Measurements from ENCODE around the gene C22orf23.
"Not testable (repeated sequence)": the region's sequence is repeated elsewhere in the genome, so short reads cannot be mapped to it uniquely, and the experiment has no call there.

Gene C22orf23

GRCh38 chr22:37961062-37961461, 7.7 kb upstream of the C22orf23 start:
- no peak for DNase-seq
- intact Hi-C loops (cut with DNase I): loop anchor here (10.0 kb wide), 1 partner anchor 146 kb away; no protein-coding TSS in a partner anchor

- no peak for DNase-seq
- intact Hi-C loops (cut with DNase I): loop anchor here (10.0 kb wide), 1 partner anchor 55 kb away; the partner anchor contains the start of gene MICALL1
Observed at GRCh38 chr22:37959231-37959825, 5.9 kb upstream of the C22orf23 start.

- intact Hi-C loops (cut with DNase I): loop anchor here (10.0 kb wide), 1 partner anchor 52 kb away; the partner anchor contains the start of gene MICALL1
- no peak for DNase-seq
Observed at GRCh38 chr22:37957232-37957631, 3.8 kb upstream of the C22orf23 start.

GRCh38 chr22:37955825-37956397, 2.5 kb upstream of the C22orf23 start:
- DNase-seq: not testable (repeated sequence)
- intact Hi-C loops (cut with DNase I): loop anchor here (10.0 kb wide), 1 partner anchor 51 kb away; the partner anchor contains the start of gene MICALL1

GRCh38 chr22:37954686-37955085, 1.3 kb upstream of the C22orf23 start:
- no peak for DNase-seq
- intact Hi-C loops (cut with DNase I): loop anchor here (10.0 kb wide), 1 partner anchor 50 kb away; the partner anchor contains the start of gene MICALL1

GRCh38 chr22:37953062-37953436, 352 bp downstream of the C22orf23 start:
- intact Hi-C loops (cut with DNase I): loop anchor here (10.0 kb wide), 1 partner anchor 48 kb away; the partner anchor contains the start of gene MICALL1
- no peak for DNase-seq

- DNase-seq: not testable (repeated sequence)
- intact Hi-C loops (cut with DNase I): loop anchor here (10.0 kb wide), 1 partner anchor 48 kb away; the partner anchor contains the start of gene MICALL1
Observed at GRCh38 chr22:37952629-37953028, 772 bp downstream of the C22orf23 start.

- intact Hi-C loops (cut with DNase I): loop anchor here (10.0 kb wide), 1 partner anchor 47 kb away; the partner anchor contains the start of gene MICALL1
- no peak for DNase-seq
Observed at GRCh38 chr22:37951305-37951704, 2.1 kb downstream of the C22orf23 start.

GRCh38 chr22:37947142-37947795, 6.1 kb downstream of the C22orf23 start:
- intact Hi-C loops (cut with DNase I): not testable (repeated sequence)
- DNase-seq: peak in 1 of 10 donors; percentile 56

- intact Hi-C loops (cut with DNase I); DNase-seq: not testable (repeated sequence)
Observed at GRCh38 chr22:37944423-37944822, 9.0 kb downstream of the C22orf23 start.

GRCh38 chr22:37943825-37944198, 9.6 kb downstream of the C22orf23 start:
- intact Hi-C loops (cut with DNase I): no loop called here
- DNase-seq: no peak

- no peak for DNase-seq
- intact Hi-C loops (cut with DNase I): no loop called here
Observed at GRCh38 chr22:37943136-37943824, 10.1 kb downstream of the C22orf23 start.

- DNase-seq: no peak
- intact Hi-C loops (cut with DNase I): no loop called here
Observed at GRCh38 chr22:37942133-37942532, 11.3 kb downstream of the C22orf23 start.

GRCh38 chr22:37940698-37941376, 12.6 kb downstream of the C22orf23 start:
- no peak for DNase-seq
- intact Hi-C loops (cut with DNase I): no loop called here

GRCh38 chr22:37933711-37934376, 19.6 kb downstream of the C22orf23 start:
- intact Hi-C loops (cut with DNase I): loop anchor here (2.0 kb wide), 1 partner anchor 45 kb away; no protein-coding TSS in a partner anchor
- DNase-seq: peak; percentile 64 to 98 (median 86)

- intact Hi-C loops (cut with DNase I): loop anchor here (2.0 kb wide), 1 partner anchor 44 kb away; no protein-coding TSS in a partner anchor
Observed at GRCh38 chr22:37932821-37933578, 20.4 kb downstream of the C22orf23 start.

GRCh38 chr22:37932401-37932800, 21.0 kb downstream of the C22orf23 start:
- intact Hi-C loops (cut with DNase I): loop anchor here (2.0 kb wide), 1 partner anchor 44 kb away; no protein-coding TSS in a partner anchor
- no peak for DNase-seq

More at GRCh38 chr22:37932821-37933578, 20.4 kb downstream of the C22orf23 start:
- no peak for DNase-seq

GRCh38 chr22:37931893-37932389, 21.5 kb downstream of the C22orf23 start:
- DNase-seq: no peak
- intact Hi-C loops (cut with DNase I): loop anchor here (2.0 kb wide), 1 partner anchor 43 kb away; no protein-coding TSS in a partner anchor

Data from posterior cingulate gyrus (tissue), 11 donors.